Liver (tissue), 9 donors: ENCODE data around the gene C19orf67. TPM values are rescaled to one million over a fixed set of nuclear protein-coding genes. Genes with fewer than 3 reads are reported as not detected.

Experiments
- DNase-seq: peaks from one replicate; pipeline ENCODE4 v3.0.0-alpha.2; 2017; ENCODE audit warnings: low spot score
- H3K27ac ChIP-seq, 2 donors: one replicate each; pipeline ENCODE4 v1.7.0; 2013; ENCODE audit warnings: inconsistent platforms in 2 of 2, low read length in 2 of 2, control low read depth in 1 of 2, low read depth in 1 of 2, mild to moderate bottlenecking in 1 of 2
- H3K27me3 ChIP-seq, 4 donors: one replicate each; pipeline versions ENCODE4 v1.6.1 to v1.7.0; 2013; ENCODE audit warnings: low read length in 3 of 4, inconsistent platforms in 1 of 4, mild to moderate bottlenecking in 1 of 4, moderate library complexity in 1 of 4; ENCODE audit not compliant: control insufficient read depth in 4 of 4, insufficient read depth in 4 of 4
- H3K36me3 ChIP-seq, 4 donors: one replicate each; pipeline versions ENCODE4 v1.6.1 to v1.7.0; 2013; ENCODE audit warnings: low read length in 3 of 4, mild to moderate bottlenecking in 3 of 4, low read depth in 1 of 4, moderate library complexity in 1 of 4; ENCODE audit not compliant: control insufficient read depth in 4 of 4, insufficient read depth in 3 of 4
- H3K4me1 ChIP-seq, 4 donors: one replicate each; pipeline versions ENCODE4 v1.6.1 to v1.7.0; 2013; ENCODE audit warnings: low read length in 3 of 4, mild to moderate bottlenecking in 3 of 4, moderate library complexity in 1 of 4; ENCODE audit not compliant: control insufficient read depth in 4 of 4, insufficient read depth in 4 of 4
- H3K4me3 ChIP-seq, 3 donors: one replicate each; pipeline versions ENCODE4 v1.6.1 to v1.7.0; 2013; ENCODE audit warnings: low read length in 3 of 3, control low read depth in 1 of 3, low read depth in 1 of 3, mild to moderate bottlenecking in 1 of 3
- H3K9ac ChIP-seq, 2 donors: one replicate each; pipeline ENCODE4 v1.7.0; 2013; ENCODE audit warnings: low read length in 2 of 2, mild to moderate bottlenecking in 2 of 2, moderate library complexity in 2 of 2, control low read depth in 1 of 2, low read depth in 1 of 2
- H3K9me3 ChIP-seq, 4 donors: one replicate each; pipeline versions ENCODE4 v1.6.1 to v1.7.0; 2013; ENCODE audit warnings: low read length in 3 of 4; ENCODE audit not compliant: control insufficient read depth in 4 of 4
- CTCF ChIP-seq: fragments of 150-350 bp; IDR thresholded peaks from 2 replicates; pipeline ENCODE4 v1.5.1; 2017; ENCODE audit warnings: improper control_type of control experiment, low read depth, low read length; ENCODE audit not compliant: missing input control
- EGR1 ChIP-seq, 2 donors: IDR thresholded peaks; 2 replicates each; pipeline ENCODE4 v1.6.1; 2016 to 2018; ENCODE audit warnings: antibody characterized with exemption in 2 of 2, low read depth in 2 of 2
- FOXA1 ChIP-seq: IDR thresholded peaks from 2 replicates; pipeline ENCODE4 v1.6.1; 2016; ENCODE audit warnings: antibody characterized with exemption
- FOXA2 ChIP-seq: IDR thresholded peaks from 2 replicates; pipeline ENCODE4 v1.6.1; 2016; ENCODE audit warnings: antibody characterized with exemption
- HNF4A ChIP-seq, 2 donors: conservative IDR thresholded peaks; 2 replicates each; pipeline ENCODE4 v1.6.1; 2016; ENCODE audit warnings: antibody characterized with exemption in 2 of 2, mild to moderate bottlenecking in 2 of 2
- HNF4G ChIP-seq: IDR thresholded peaks from 2 replicates; pipeline ENCODE4 v1.6.1; 2016; ENCODE audit warnings: antibody characterized with exemption
- JUND ChIP-seq, 2 donors: IDR thresholded peaks; 2 replicates each; pipeline ENCODE4 v1.6.1; 2016; ENCODE audit warnings: antibody characterized with exemption in 2 of 2
- RAD21 ChIP-seq, 2 donors: IDR thresholded peaks; 2 replicates each; pipeline ENCODE4 v1.6.1; 2016; ENCODE audit warnings: antibody characterized with exemption in 2 of 2, mild to moderate bottlenecking in 2 of 2
- RXRA ChIP-seq, 2 donors: IDR thresholded peaks; 2 replicates each; pipeline ENCODE4 v1.6.1; 2017 to 2018; ENCODE audit warnings: antibody characterized with exemption in 2 of 2, mild to moderate bottlenecking in 1 of 2
- SP1 ChIP-seq: IDR thresholded peaks from 2 replicates; pipeline ENCODE4 v1.6.1; 2018; ENCODE audit warnings: antibody characterized with exemption, mild to moderate bottlenecking
- TAF1 ChIP-seq: conservative IDR thresholded peaks from 2 replicates; pipeline ENCODE4 v1.6.1; 2016; ENCODE audit warnings: antibody characterized with exemption, mild to moderate bottlenecking
- YY1 ChIP-seq: IDR thresholded peaks from 2 replicates; pipeline ENCODE4 v1.6.1; 2016; ENCODE audit warnings: antibody characterized with exemption, mild to moderate bottlenecking
- ZBTB33 ChIP-seq: IDR thresholded peaks from 2 replicates; pipeline ENCODE4 v1.6.1; 2016; ENCODE audit warnings: antibody characterized with exemption
- WGBS: extraction: QIAGEN DNeasy Blood & Tissue Kit; methylation state at CpG from one replicate; pipeline ENCODE4 v1.1.7; 2013; 5-methylcytosine and 5-hydroxymethylcytosine counted together
- polyA plus RNA-seq, 2 donors: library from polyadenylated mRNA; stranded (reverse) in 1 of 2; unstranded in 1 of 2; fragments of 200-250 nt in 1 of 2; fragments of >200 nt in 1 of 2; fragmentation: Nextera tagmentation in 1 of 2; extraction: Ambion mirVana in 1 of 2; gene quantifications; one replicate each; pipeline versions ENCODE4 v1.2.1 to v1.2.3, GENCODE V29; 2013 to 2015
- total RNA-seq, 2 donors: library from RNA; depleted of rRNA; stranded (reverse); fragments of >200 nt; gene quantifications; one replicate each; pipeline ENCODE4 v1.2.3, GENCODE V29; 2014
- TF ChIP-seq, protein P1 (sequence below): IDR thresholded peaks from 2 replicates; pipeline ENCODE4 v1.6.1; 2016; ENCODE audit warnings: antibody characterized with exemption, mild to moderate bottlenecking
- TF ChIP-seq, protein P2 (sequence below): IDR thresholded peaks from 2 replicates; pipeline ENCODE4 v1.6.1; 2016; ENCODE audit warnings: antibody characterized with exemption
- donor health status: healthy.
- donor health status: healthy.
- donor health status: healthy.
- donor health status: healthy.
- donor health status: healthy.

C19orf67 gene
- total RNA-seq (under 1 TPM in 1 of 2 donors, not detected in 1; 0.25 TPM), polyA plus RNA-seq (not detected)

GRCh38 chr19:14085309-14085995 lies at the start of gene C19orf67:
Gene C19orf67, minus strand, starts transcription at chr19:14085783. Its CDS starts 156 bp downstream, at chr19:14085627.
- DNase-seq: no peak
- Histone ChIP-seq H3K36me3 (peaks cover 0 to 3% (median under 1%) of the 10 kb centered on the region in 4 donors), H3K9me3 (no peaks in the 10 kb centered on the region), H3K27ac (no peak within 1 kb of the TSS), H3K4me3 (no peak within 1 kb of the TSS), H3K9ac (no peak within 1 kb of the TSS), H3K27me3 (no peaks in the 10 kb centered on the region), H3K4me1 (peaks cover 5 to 31% (median 14%) of the 10 kb centered on the region in 4 donors)
- 40% methylated on average over 54 of the region's 54 CpGs for WGBS
- no peak for TF ChIP-seq RXRA (IDR thresholded peaks at IDR 0.05)
- TF ChIP-seq FOXA1: no peak
- TF ChIP-seq JUND (IDR thresholded peaks at IDR 0.05): no peak
- TF ChIP-seq HNF4G: no peak
- no peak for TF ChIP-seq YY1
- TF ChIP-seq, protein P1, sequence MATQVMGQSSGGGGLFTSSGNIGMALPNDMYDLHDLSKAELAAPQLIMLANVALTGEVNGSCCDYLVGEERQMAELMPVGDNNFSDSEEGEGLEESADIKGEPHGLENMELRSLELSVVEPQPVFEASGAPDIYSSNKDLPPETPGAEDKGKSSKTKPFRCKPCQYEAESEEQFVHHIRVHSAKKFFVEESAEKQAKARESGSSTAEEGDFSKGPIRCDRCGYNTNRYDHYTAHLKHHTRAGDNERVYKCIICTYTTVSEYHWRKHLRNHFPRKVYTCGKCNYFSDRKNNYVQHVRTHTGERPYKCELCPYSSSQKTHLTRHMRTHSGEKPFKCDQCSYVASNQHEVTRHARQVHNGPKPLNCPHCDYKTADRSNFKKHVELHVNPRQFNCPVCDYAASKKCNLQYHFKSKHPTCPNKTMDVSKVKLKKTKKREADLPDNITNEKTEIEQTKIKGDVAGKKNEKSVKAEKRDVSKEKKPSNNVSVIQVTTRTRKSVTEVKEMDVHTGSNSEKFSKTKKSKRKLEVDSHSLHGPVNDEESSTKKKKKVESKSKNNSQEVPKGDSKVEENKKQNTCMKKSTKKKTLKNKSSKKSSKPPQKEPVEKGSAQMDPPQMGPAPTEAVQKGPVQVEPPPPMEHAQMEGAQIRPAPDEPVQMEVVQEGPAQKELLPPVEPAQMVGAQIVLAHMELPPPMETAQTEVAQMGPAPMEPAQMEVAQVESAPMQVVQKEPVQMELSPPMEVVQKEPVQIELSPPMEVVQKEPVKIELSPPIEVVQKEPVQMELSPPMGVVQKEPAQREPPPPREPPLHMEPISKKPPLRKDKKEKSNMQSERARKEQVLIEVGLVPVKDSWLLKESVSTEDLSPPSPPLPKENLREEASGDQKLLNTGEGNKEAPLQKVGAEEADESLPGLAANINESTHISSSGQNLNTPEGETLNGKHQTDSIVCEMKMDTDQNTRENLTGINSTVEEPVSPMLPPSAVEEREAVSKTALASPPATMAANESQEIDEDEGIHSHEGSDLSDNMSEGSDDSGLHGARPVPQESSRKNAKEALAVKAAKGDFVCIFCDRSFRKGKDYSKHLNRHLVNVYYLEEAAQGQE: no peak
- TF ChIP-seq ZBTB33: no peak
- no peak for TF ChIP-seq FOXA2
- no peak for TF ChIP-seq TAF1
- TF ChIP-seq SP1: no peak
- no peak for TF ChIP-seq CTCF
- TF ChIP-seq RAD21 (IDR thresholded peaks at IDR 0.05): no peak
- TF ChIP-seq, protein P2, sequence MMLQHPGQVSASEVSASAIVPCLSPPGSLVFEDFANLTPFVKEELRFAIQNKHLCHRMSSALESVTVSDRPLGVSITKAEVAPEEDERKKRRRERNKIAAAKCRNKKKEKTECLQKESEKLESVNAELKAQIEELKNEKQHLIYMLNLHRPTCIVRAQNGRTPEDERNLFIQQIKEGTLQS: no peak
- TF ChIP-seq HNF4A (conservative IDR thresholded peaks at IDR 0.05): no peak

- peaks cover 3 to 14% (median 6%) of the 10 kb centered on the region in 4 donors for H3K4me1 ChIP-seq
- H3K27me3 ChIP-seq: no peaks in the 10 kb centered on the region
- no peak for DNase-seq
- no peak overlapping the region for H3K27ac ChIP-seq
- no peak overlapping the region for H3K9ac ChIP-seq
- no peaks in the 10 kb centered on the region for H3K9me3 ChIP-seq
- 53% methylated on average over 6 of the region's 6 CpGs for WGBS
- H3K36me3 ChIP-seq: no peaks in the 10 kb centered on the region
- peak overlapping the region in 1 of 3 donors; percentile 54 for H3K4me3 ChIP-seq
- TF ChIP-seq, protein P1: no peak
- TF ChIP-seq EGR1 (IDR thresholded peaks at IDR 0.05; ENCODE audit: low read depth in 2 of 2): no peak
- TF ChIP-seq RAD21 (IDR thresholded peaks at IDR 0.05): no peak
- no peak for TF ChIP-seq RXRA (IDR thresholded peaks at IDR 0.05)
- TF ChIP-seq YY1: no peak
- no peak for TF ChIP-seq CTCF
Measured at GRCh38 chr19:14135355-14135754, 49.8 kb upstream of the C19orf67 start.
